ENCODE results near the gene KRT23. TPM values are rescaled to one million over a fixed set of nuclear protein-coding genes. Genes with fewer than 3 reads are reported as not detected.

The KRT23 gene
- total and polyA plus RNA-seq, 7 donors = 0.03 to 1.5 (median 0.25) TPM; not detected in 4

DNA sequence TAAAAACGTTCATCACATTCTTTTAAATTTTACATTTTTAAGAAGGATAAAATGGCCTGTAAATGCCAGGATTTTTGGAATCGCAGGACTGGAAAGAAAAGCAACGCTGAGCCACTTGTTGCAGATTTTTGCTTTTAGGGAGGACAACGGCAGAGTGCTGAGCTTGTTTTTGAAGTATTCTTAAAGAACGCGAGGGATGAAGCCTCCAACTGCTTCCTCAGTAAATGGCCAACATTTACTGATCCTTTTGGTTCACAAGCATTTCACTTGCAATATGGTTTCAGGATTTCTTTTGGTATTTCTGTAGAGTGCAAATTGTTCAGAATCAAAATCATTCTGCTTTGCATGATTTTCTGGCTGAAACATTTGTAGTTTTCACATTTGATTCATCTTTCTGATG lies 2.8 kb upstream of the KRT23 start:
- DNase-seq (no peak), ATAC-seq (no peak)
- no peaks in the 10 kb centered on the region for H3K4me1 ChIP-seq
- 76 to 83% (median 78%) methylated on average over 6 of the region's 6 CpGs for WGBS, 3 donors
- no peak for TF ChIP-seq CTCF (IDR thresholded peaks at IDR 0.05)
- no peaks in the 10 kb centered on the region for H3K36me3 ChIP-seq (ENCODE audit: insufficient read depth in 1 of 2, low read depth in 1 of 2)
- no peaks in the 10 kb centered on the region for H3K9me3 ChIP-seq
- H3K27me3 ChIP-seq (ENCODE audit: insufficient read depth in 3 of 3, low read length in 2 of 3) = no peaks in the 10 kb centered on the region
- intact Hi-C loops (cut with DNase I) = no loop called here
- no peak overlapping the region for H3K4me3 ChIP-seq
- no peak overlapping the region for H3K27ac ChIP-seq

DNA sequence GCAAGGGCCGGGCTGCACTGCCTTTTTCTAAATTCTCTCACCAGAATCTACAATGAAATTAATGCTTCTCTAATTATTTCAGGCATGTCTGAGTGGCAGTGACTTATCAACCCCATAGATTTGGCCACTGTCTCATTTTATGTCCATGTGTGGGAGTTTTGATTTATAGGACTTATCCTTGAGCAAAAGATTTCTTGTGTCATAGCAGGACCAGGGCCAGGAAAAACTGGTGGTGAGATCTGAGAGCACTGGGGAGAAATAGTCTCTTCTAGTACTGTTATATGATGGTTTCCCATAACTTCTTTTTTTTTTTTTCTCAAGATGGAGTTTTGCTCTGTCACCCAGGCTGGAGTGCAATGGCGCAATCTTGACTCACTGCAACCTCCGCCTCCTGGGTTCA lies 1.5 kb upstream of the KRT23 start:
- no peak for TF ChIP-seq CTCF (IDR thresholded peaks at IDR 0.05)
- H3K9me3 ChIP-seq = no peaks in the 10 kb centered on the region
- no peaks in the 10 kb centered on the region for H3K4me1 ChIP-seq
- DNase-seq (no peak), ATAC-seq (no peak)
- no peak overlapping the region for H3K4me3 ChIP-seq
- no peaks in the 10 kb centered on the region for H3K36me3 ChIP-seq (ENCODE audit: insufficient read depth in 1 of 2, low read depth in 1 of 2)
- intact Hi-C loops (cut with DNase I) = no loop called here
- 90 to 98% (median 94%) methylated on average over 2 to 3 of the region's 3 CpGs for WGBS, 3 donors
- H3K27me3 ChIP-seq (ENCODE audit: insufficient read depth in 3 of 3, low read length in 2 of 3) = no peaks in the 10 kb centered on the region
- no peak overlapping the region for H3K27ac ChIP-seq

- H3K9me3 ChIP-seq = no peaks in the 10 kb centered on the region
- ATAC-seq (peak in 3 of 4 donors; percentile 16 to 44 (median 38)), DNase-seq (no peak)
- TF ChIP-seq CTCF (IDR thresholded peaks at IDR 0.05) = no peak
- no peaks in the 10 kb centered on the region for H3K4me1 ChIP-seq
- no peak overlapping the region for H3K4me3 ChIP-seq
- H3K27ac ChIP-seq = no peak overlapping the region
- H3K36me3 ChIP-seq (ENCODE audit: insufficient read depth in 1 of 2, low read depth in 1 of 2) = no peaks in the 10 kb centered on the region
- intact Hi-C loops (cut with DNase I) = no loop called here
- H3K27me3 ChIP-seq (ENCODE audit: insufficient read depth in 3 of 3, low read length in 2 of 3) = peaks cover 0 to 3% (median 0%) of the 10 kb centered on the region in 3 donors
- 50 to 53% (median 52%) methylated on average over 5 of the region's 5 CpGs for WGBS, 3 donors
Observed at GRCh38 chr17:40936976-40937375, 470 bp downstream of the KRT23 start.

GRCh38 chr17:40936437-40936971 lies 942 bp downstream of the KRT23 start:
- no peaks in the 10 kb centered on the region for H3K36me3 ChIP-seq (ENCODE audit: insufficient read depth in 1 of 2, low read depth in 1 of 2)
- ATAC-seq = no peak
- H3K27ac ChIP-seq = no peak overlapping the region
- TF ChIP-seq CTCF (IDR thresholded peaks at IDR 0.05) = no peak
- peaks cover 0 to 3% (median 0%) of the 10 kb centered on the region in 3 donors for H3K27me3 ChIP-seq (ENCODE audit: insufficient read depth in 3 of 3, low read length in 2 of 3)
- intact Hi-C loops (cut with DNase I) = no loop called here
- H3K4me1 ChIP-seq = no peaks in the 10 kb centered on the region
- H3K9me3 ChIP-seq = no peaks in the 10 kb centered on the region
- DNase-seq = no peak
- H3K4me3 ChIP-seq = no peak overlapping the region
- WGBS, 3 donors = 87 to 91% (median 89%) methylated on average over 19 of the region's 19 CpGs

DNA sequence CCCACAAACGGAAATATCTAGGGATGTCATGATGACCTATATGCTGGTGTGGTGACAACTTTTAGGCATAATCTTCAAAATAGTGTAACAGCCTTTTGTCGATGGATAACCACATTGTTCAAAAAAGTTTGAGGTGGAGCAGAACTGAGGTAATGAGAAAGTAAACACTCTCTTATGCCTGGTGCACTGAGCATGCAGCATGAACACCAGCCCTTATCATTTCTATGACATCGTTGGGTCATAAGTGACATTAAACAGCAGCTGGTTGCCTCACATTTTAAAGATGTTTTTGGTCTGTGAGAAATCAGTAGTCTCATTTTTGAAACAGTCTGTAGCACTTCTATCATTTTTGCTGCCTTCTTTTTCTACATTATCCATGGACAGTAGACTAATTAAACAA lies 1.8 kb downstream of the KRT23 start:
- H3K4me3 ChIP-seq = no peak overlapping the region
- DNase-seq = no peak
- 76 to 80% (median 78%) methylated on average over 3 of the region's 3 CpGs for WGBS, 3 donors
- peaks cover 0 to 3% (median 0%) of the 10 kb centered on the region in 3 donors for H3K27me3 ChIP-seq (ENCODE audit: insufficient read depth in 3 of 3, low read length in 2 of 3)
- no peak overlapping the region for H3K27ac ChIP-seq
- no peaks in the 10 kb centered on the region for H3K36me3 ChIP-seq (ENCODE audit: insufficient read depth in 1 of 2, low read depth in 1 of 2)
- ATAC-seq = no peak
- intact Hi-C loops (cut with DNase I) = no loop called here
- no peak for TF ChIP-seq CTCF (IDR thresholded peaks at IDR 0.05)
- H3K9me3 ChIP-seq = no peaks in the 10 kb centered on the region
- H3K4me1 ChIP-seq = no peaks in the 10 kb centered on the region
